HG03571 (cell line): Measurements from ENCODE around the gene NIPAL1.
"Not testable (repeated sequence)": the region's sequence is repeated elsewhere in the genome, so short reads cannot be mapped to it uniquely, and the experiment has no call there.

ENCODE experiments used
- ATAC-seq: cut with Tn5 transposase; IDR thresholded peaks from one replicate; pipeline ENCODE4 v1.9.1; 2021; ENCODE audit not compliant: unreplicated experiment

Gene NIPAL1

DNA sequence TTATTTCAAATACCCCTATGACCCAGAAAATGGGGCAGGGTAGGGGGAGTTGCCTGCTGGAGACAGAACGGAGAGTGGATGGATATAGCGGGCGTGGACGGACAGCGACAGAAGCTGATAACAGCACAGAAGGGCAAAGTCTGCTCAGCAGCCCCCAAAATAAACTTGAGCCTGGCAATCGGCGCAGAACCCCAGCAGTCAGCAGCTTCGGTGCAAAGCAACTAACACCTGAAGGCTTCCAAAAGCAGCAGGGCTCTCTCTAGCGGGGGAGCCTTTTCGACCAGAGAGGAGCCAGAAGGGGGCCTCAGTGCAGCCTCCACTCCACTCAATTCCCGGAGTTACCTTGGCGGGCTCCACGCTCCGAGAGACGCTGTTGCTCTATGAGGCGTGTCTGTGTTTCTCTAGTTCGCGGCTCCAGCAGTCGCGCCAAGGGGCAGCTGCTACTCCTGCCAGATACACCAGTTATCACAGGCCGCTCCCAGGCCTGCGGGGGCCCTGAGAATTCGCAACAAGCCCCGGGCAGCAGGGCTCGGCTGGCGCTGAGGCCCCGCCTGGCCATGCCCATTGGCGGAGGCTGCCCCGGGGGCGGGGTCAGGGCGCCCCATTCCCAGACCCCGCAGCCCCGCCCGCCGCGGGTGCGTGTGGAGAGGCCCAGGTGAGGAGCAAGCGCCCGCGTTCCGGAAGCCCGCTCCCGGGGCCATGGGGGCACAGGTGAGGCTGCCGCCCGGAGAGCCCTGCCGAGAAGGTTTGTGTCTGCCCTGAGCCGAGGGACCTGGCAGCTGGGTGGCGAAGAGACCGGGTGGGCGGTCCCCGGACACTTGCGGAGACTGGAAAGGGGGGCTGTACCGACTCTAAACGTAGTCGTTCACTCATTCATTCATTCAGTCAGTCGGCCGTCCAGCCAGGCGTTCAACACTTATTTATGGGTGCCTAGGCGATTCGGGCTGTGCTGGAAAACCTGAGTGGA is at the start of gene NIPAL1, which contains the start of gene CNGA1:
TSS of gene NIPAL1 (plus strand) at position 632 of the 967 bp plus-strand sequence. CDS start at position 700, 68 bp downstream.
TSS of gene CNGA1 (minus strand) at position 541 of the 967 bp plus-strand sequence. CDS start 63,992 bp downstream, outside the sequence.
- peak; percentile 82 for ATAC-seq

DNA sequence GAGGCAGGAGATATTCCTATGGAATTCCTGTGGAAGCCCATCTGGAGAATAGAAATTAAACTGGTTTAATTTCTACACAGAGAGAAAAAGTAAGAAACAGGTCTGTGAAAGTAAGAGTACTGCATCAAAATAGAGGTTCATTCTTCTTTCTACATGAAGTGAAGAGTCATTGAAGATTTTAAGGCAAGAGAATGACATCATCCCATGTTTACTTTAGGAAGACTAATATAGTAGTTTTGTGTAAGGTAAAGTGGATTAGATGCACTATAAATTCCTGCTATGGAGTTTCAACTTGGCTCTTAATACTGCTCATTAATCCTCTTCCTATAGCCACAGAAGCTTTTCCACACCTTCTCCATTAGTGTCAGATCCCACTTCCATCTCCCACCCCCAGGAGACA is 47.7 kb upstream of the NIPAL1 start:
- no peak for ATAC-seq

DNA sequence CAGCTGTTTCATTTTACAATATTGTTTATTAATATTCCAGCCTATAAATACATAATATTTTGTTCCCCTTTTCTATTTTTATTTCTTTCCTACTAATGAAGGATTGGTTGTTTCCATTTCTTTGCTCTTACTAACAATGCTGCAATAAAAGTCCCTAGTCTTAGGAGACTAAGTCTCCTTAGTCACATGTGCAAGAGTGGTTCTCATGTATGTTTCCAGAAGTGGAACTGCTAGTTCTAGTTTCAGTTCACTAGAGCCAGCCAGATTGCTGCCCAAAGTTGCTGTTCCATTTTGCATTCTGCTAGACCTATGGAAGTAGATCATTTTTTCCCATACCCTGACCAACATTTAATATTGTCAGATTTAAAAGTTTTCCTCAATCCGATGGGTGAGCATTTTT is 44.4 kb upstream of the NIPAL1 start:
- ATAC-seq = no peak

DNA sequence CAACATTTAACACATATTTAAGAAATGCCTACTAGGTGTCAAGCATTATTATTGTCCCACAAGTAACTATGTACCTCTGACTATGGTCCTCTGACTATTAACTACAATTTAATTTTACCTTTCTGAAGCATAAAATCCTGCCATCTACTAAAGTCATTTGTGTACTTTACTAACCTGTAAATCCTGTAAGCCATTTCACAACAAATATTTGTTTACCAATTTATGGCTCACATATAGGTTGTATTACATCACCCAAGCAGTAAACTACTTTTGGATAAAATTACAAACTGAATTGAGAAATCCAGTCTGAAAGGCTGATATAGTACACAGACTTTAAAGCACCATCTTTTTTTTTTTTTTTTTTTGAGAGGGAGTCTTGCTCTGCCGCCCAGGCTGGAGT is 43.9 kb upstream of the NIPAL1 start:
- no peak for ATAC-seq

DNA sequence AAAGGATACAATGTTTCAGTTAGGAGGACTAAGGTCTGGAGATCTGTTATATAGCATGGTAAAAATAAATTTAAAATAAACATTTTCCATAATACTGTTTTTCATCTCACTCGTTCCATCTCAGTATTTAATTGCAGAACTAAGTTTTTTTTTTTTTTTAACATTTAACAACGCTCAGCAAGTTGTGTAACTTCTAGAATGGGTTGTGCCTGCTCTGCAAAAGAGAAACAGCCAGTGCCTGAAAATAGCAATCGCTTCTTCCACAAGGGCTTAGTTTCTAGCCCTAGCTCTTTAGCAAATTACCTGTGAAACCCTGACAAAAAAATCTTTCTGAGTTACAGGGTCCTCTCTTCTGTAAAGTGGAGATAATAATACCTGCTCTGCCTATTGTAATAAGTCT is 42.0 kb upstream of the NIPAL1 start:
- no peak for ATAC-seq

DNA sequence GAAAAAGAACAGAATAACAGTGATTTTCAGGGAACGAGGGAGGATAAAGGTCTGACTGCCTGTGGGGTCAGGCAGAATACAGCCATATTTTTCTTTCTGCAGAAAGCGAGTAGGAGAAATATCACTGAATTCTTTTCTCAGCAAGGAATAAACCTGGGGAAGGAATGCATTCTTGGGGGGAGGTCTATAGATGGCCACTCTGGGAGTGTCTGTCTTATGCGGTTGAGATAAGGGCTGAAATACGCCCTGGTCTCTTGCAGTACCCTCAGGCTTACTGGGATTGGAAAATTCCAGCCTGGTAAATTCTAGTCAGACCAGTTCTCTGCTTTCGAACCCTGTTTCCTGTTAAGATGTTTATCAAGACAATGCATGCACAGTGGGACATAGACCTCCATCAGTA is 26.4 kb upstream of the NIPAL1 start:
- ATAC-seq = no peak

DNA sequence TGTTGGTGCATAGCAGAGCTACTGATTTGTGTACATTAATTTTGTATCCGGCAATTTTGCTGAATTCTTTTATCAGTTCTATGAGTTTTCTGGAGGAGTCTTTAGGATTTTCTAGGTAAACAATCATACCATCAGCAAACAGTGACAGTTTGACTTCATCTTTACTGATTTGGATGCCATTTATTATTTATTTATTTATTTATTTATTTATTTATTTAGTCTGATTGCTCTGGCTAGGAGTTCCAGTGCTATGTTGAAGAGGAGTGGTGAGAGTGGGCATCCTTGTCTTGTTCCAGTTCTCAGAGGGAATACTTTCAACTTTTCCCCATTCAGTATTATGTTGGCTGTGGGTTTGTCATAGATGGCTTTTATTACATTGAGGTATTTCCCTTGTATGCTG is 24.1 kb upstream of the NIPAL1 start:
- ATAC-seq = not testable (repeated sequence)

DNA sequence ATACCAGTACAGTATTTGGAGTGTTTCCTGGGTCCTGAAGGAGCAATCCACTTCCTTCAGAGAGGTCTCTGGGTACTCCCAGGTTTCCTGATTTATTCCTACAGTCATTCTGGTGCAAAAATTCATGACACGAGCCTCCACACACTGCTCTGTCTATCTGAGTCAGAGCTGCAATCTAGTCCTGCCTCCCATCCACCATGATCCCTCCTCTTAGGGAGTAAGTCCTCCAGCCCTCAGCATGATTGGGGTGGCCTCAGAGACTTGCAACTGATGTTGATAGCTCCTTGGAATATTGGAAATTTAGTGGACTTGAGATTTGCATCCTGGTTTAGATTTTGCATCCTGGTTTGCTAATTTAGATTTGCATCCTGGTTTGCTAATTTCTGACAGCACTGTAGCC is 20.6 kb upstream of the NIPAL1 start:
- ATAC-seq = no peak

DNA sequence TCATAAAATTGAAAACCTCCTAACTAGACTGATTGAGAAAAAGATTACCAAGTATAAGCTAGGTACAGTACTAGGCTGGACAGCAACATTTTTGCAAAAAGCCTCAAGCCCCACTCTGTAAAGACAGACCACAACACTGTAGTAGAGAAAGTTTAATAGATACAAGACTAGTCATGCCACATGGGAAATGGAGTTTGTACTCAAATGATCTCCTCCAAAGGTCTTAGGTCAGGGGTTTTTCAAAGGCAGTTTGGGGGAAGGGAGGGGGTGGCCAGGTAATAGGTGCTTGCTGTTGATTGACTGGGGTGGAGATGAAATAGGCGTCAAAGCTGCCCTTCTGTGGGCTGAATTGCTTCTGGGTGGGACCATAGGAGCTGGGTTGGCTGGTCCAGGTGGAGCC is 14.3 kb upstream of the NIPAL1 start:
- no peak for ATAC-seq

DNA sequence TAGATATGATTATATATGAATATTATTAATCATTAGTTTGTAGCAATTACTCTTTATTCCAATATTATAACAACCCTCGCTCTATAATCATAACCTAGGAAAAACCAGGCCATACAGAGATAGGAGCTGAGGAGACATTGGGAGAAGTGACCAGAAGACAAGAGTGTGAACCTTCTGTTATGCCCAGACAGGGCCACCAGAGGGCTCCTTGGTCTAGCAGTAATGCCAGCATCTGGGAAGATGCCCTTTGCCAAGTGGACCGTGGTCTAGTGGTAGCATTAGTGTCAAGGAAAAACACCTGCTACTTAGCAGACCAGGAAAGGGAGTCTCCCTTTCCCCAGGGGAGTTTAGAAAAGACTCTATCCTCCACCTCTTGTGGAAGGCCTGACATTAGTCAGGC is 13.0 kb upstream of the NIPAL1 start:
- not testable (repeated sequence) for ATAC-seq

DNA sequence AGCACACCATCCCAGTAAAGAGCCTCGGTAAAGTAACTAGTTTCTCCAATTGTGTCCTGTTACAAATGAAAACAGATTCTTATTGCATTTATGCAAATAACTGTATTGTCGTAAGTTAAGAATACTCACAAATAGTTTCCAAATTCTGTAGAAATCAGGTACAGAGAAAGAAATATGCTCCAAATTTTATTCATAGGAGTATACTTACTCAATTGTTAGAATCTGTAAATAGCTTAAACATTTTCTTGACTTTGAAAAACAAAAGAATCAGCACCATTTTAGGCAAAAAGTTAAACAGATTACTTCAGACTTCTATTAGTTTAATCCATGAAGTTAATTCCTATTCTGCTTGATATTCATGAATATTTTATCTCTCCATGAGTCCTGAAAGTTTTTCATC is 10.8 kb upstream of the NIPAL1 start:
- no peak for ATAC-seq

DNA sequence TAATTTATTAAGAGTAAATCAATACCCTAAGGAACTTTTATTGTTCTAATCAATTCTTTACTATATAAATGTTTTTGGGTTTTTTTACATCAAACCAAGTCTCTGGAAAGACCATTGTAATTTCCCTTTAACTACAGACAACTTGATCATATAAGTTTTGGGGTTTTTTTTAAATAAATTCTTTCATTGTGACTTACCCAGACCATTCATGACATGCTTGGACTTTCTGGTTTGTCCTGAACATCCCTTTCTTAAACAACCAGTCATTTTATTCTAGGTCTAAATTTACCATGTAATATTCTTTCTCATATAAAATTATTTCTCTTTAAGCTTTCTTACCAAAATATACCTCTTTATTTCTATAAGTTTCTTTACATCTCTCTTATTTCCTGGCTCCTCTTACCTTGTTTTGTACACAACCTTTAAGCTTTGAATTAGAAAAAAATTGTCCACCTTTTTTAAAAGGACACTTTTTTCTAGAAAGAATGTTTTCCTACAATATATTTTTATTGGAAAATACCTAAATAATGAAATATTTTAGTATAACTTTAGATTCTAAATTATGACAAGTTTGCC is 8.5 kb upstream of the NIPAL1 start:
- no peak for ATAC-seq

DNA sequence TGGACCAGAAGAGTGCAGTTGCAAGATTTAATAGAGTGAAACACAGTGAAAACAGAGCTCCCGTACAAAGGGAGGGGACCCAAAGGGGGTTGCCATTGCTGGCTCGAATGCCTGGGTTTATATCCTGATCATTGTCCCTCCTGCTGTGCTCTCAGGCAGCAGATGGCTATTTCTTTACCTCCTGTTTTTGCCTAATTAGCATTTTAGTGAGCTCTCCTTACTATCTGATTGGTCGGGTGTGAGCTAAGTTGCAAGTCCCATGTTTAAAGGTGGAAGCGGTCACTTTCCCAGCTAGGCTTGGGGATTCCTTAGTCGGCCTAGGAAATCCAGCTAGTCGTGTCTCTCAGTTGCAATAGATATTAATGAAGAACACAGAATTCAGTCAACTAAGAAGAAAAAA is 5.7 kb upstream of the NIPAL1 start:
- ATAC-seq = not testable (repeated sequence)

DNA sequence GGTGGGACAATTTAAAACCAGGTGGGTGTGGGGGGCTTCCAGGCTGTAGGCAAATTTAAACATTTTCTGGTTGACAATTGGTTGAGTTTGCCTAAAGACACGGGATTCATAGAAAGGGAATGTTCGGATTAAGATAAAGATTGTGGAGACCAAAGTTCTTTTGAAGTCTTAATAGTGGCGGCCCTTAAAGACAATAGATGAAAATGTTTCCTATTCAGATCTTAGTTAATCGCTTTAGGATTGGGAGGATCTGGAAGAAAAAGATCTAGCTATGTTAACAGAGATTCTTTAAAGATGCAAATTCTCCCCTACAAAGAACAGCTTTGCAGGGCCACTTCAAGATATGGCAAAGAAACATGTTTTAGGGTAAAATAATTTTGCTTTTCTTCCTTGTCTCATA is 4.8 kb upstream of the NIPAL1 start:
- no peak for ATAC-seq

DNA sequence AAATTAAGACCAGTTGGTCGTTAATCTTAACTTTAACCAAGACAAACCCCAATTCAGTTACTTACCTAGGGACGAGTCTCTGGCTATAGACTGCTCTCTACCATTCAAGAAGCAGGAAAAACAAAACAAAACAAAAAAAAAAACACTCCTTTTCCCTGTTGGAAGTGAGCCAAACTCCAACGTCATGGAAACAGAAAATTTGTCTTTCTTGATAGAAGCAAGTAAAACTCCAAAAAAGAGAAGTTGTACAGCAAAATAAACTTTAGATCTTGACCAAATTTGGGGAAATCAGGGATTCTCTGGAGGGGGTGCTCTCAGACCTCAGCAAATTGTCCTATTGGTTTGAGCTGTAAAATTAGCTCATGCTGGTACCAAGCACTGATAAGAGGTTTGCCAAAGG is 3.7 kb upstream of the NIPAL1 start:
- ATAC-seq = no peak

DNA sequence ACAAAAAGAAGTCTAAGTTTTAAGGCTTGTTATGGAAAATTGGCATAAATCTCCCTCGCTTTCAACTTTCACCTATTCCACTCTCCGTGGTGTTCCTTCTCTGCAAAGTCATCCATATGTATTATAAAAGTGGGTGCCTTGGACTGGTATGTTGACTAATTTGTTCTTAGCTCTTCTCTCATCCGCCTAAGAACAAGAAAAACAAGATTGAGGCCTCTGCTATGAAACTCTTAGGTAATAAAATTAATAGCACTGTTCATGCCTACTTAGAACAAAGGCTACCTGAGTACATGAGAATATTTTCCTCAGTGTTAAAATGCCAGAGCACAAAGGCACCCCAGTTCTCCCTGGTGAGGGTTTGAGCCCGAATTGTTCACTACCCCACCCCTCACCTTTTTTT is 1.4 kb upstream of the NIPAL1 start:
- ATAC-seq = no peak

DNA sequence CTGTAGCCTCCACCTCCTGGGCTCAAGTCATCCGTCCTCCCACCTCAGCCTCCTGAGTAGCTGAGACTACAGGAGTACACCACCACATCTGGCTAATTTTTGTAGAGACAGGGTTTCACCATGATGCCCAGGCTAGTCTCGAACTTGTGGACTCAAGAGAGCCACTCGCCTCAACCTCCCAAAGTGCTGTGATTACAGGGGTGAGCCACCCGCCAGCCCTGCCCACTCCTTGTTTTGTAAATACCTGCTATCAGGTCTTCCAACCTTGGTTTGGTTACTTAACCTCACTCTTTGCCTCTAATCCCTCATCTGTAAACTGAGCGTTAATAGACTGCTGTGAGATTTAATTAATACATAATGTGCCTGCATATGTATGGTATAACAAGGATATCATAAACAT is 894 bp upstream of the NIPAL1 start:
- no peak for ATAC-seq

DNA sequence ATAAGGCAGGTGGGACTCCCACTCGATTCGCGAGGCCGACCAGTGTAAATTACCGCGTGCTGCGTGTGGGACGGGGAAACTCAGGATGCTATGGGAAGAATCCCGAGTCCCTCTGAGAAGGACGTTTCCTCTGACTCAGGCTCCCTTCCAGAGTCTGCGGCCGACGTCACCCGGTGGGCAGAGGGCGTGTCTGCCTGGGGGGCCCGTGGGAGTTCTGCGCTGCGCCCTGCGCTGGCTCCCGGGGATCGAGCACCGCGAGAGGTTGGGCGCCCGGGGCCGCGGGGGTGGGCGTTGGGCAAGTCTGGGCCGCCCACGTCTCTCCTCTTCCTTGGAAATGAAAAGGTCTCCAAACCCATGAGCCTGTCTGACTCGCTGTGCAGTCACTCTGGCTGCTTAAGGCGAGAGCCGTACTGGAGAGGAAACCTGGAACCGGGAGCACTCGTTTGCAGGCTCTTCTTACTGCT is 568 bp downstream of the NIPAL1 start:
- ATAC-seq = no peak

DNA sequence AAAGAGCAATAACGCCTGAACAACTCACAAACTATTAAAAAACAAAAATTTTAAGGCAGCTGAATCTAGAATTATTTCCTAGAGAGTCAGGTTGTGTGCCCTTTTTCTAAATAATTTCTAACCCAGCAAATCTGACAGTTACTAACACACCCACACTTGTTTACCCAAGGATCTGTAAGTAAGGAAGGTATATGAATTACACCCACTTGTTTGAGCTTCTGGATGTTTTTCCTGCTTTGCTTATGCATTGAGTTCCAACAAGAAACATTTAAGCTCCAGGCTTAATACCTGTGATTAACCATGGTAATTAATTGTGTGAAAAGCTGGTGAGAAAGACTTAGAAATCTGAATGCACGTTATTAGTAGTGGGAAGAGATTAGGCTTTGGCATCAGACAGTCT is 1.5 kb downstream of the NIPAL1 start:
- ATAC-seq = no peak

DNA sequence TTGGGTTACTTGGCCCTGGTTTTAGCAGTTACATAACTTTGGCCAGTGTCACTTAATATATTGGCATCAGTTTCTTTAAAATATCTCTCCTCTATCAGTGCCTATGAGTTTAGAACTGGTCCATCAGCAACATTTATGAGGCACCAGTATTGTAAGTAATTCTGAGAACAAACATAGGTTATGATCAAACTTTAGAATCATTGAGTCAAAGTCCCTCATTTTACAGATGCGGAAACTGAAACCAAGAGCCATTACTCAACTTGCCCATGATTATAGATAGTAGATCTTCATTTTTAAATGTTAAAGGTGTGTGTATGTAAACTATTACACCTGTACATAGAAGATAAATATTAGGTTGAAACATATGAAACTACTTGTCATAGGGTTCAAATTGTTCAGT is 4.5 kb downstream of the NIPAL1 start:
- ATAC-seq = no peak

DNA sequence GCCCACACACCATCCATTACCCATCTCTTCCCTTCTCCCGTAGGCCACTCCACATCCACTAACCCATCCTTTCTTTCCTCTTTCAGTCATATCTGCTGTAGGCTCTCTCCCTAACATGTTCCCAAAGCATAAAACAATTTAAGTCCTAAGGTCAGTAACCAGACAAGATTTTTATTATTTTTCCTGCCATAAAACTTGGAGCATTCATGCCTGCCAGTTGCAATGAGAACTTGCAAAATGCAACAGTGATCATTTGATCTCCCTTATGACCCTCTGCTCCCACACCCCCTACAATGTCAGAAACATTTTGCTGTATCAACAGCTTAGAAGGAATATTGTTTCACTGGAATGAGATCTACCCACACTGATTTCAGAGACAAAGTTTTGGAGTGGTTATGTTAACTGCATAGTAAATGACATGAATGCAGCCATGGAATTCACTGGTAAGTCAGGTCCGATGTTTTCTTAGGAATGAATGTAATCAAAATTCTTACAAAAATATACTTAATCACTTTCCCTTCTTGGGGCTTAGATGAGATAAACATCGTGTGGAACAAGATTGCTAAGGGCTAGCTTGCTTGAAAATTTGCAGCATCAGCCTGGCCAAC is 5.7 kb downstream of the NIPAL1 start:
- no peak for ATAC-seq

DNA sequence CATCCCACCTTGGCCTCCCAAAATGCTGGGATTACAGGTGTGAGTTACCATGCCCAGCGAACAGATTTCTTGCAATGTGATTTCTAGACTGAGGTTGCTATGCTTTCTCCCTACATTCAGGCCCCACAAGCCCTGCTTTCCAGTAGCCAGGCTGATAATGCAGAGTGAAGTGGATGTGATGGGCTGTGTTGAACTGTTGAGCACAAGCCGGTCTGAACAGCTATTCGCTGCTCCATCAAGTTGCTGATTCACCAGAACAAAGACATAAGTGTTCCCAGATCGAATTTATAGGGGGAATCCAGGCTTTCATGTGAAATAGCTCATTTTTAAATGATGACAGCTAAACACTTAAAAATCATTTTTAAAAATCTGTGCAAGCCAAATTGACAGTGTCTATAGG is 8.0 kb downstream of the NIPAL1 start:
- ATAC-seq = no peak
